GM12873 (cell line): Measurements from ENCODE around the gene KRT37.

Source experiments
- TF ChIP-seq, protein P1 (sequence below): IDR thresholded peaks from 2 replicates; pipeline ENCODE4 v1.5.1; 2012; ENCODE audit warnings: low read depth, mild to moderate bottlenecking, moderate library complexity, low read length, control low read depth; ENCODE audit not compliant: insufficient read depth; ENCODE audit errors: missing control alignments

The KRT37 gene

DNA sequence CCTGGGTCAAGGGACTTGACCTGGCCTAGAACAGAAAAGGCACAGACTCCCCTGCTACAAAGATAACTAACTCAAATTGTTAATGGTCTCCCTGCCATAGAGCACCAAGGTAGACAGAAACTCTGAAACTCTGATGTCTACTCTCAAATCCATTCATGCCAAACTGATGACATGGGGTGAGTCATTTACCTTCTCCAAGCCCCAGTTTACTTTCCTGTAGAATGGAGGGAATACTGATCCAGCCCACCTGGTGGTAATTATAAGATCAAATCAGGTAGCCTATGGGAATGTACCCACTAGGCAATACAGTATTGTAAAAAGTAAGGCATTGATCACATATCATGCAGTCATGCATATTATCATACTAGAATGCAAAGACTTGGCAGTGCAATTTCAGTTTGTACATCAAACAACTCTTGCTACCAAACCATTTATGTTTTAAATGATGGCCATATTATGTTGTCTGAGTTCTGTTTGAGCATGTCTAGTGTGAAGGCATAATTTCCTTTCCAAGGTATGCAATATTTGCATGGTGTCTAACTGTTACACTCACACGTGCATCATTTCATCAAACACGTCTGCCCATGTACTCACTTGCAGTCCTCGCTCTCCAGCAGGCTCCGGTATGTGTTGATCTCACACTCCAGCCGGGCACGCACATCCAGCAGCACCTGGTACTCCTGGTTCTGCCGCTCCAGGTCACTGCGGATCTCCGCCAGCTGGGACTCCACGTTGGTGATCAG, 30.0 kb downstream of the KRT37 start:
- TF ChIP-seq, protein P1, sequence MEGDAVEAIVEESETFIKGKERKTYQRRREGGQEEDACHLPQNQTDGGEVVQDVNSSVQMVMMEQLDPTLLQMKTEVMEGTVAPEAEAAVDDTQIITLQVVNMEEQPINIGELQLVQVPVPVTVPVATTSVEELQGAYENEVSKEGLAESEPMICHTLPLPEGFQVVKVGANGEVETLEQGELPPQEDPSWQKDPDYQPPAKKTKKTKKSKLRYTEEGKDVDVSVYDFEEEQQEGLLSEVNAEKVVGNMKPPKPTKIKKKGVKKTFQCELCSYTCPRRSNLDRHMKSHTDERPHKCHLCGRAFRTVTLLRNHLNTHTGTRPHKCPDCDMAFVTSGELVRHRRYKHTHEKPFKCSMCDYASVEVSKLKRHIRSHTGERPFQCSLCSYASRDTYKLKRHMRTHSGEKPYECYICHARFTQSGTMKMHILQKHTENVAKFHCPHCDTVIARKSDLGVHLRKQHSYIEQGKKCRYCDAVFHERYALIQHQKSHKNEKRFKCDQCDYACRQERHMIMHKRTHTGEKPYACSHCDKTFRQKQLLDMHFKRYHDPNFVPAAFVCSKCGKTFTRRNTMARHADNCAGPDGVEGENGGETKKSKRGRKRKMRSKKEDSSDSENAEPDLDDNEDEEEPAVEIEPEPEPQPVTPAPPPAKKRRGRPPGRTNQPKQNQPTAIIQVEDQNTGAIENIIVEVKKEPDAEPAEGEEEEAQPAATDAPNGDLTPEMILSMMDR, result no peak

DNA sequence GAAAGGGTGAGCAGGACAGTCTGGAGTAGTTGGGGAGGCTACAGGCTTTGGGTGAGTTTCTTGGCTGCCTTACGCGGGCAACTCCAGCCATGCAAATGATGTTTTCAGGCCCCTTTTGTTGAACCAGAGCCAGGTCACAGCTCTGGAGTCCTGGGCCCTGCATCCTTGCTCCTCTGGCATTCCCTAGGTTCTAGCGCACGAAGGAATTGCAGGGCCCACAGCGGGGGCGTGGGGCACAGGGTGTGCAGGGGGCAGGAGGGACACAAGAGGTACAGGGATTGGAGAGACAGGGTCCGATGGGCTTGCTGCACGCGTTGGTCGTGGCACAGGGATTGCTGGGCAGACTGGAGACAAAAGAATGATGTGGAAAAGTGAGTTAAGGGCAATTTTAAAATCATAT, 30.6 kb downstream of the KRT37 start:
- TF ChIP-seq, protein P1, result no peak

DNA sequence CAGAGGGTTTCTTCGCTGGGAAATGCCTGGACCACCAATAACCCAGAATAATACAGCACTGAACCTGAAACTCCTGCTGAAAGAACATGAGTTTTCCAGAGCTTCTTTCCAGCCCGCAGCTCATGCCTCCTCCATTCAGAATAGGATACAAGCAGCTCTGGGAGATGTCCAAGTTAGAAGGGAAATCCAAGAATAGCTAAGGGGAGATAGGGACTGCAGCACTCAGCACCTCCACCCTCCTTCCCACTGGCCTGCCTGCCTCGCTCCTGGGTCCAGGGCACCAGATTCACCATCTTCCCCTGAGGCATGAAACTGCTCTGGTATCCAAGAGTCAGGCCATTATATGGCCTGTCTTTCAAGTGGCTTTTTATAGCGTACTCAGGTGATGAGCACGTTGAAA, 31.1 kb downstream of the KRT37 start:
- TF ChIP-seq, protein P1, result no peak

DNA sequence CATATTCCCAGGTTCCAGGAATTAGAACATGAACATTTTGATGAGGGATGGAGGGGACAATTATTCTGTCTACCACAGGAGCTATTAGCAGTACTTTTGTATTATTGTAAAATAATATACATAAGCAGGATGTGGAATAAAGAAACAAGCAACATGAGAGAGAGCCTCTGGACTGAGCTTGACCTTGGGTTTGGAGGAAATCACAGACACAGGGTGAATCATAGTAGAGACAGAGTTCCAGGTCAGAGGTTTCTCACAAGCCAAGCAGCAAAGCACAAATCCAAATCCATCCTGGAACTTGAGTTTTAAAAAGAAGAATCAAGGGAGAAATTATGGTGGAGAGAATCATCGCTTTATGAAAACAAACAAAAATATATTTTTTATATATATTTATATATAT, 32.1 kb downstream of the KRT37 start:
- TF ChIP-seq, protein P1, result no peak

DNA sequence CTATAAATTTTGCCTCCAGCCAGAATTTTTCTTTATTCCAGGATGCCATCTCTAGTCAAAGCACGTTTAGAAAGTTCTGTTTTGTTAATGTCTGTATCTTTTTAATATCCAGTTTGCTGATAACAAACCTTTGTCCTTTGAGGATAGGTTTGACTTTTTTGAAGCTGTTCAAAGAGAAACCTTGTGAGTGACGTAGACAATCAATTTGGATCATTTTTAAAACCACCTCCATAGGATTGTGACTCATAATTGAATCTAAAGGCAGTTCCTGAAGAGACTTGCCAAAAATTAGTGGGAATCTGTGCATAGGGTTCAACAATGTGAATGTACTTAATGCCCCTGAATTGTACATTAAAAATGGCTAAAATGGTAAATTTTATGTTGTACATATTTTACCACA, 32.9 kb downstream of the KRT37 start:
- TF ChIP-seq, protein P1, result no peak

DNA sequence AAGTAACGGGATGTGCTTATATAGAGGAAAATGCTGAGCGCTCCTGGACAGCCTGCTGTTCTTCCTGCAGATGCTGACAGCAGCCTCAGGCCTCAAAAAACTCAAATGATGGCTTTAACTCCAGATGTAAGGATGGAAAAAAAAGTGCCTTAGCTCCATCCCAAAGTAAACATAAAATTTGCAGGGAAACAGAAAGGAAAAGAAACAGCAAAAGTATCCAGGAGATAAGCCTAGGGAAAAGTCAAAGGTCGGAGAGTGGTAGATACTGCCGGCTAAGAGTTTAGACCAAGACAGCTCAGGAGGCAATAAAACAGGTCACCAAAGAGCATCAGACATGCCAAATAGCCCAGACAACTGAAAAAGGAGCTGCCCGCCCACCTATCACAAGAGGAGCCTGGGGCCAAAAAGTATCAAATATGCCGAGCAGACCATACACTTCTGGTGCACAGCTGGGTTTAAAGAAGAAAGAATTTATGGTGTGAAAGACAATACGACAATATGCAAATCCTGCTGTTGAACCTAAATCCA, 33.9 kb downstream of the KRT37 start:
- TF ChIP-seq, protein P1, result no peak

DNA sequence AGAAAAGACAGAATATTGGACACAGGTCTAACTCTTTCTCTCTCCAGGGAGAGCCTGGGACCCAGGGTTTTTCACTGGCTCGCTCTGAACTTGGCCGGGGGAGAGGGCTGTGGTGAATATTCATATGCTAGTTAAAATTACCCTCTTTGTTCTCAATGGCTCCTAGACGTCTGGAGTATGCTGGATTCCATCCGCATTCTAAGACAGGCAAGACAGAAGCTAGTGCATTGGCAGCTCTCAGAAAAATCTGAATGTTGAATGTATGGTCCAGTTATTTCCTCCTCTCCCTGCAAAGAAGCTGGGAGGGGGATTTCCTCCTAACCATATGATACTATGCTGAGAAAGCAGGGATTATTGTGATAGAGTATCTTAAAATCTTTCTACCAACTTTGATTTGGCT, 36.7 kb downstream of the KRT37 start:
- TF ChIP-seq, protein P1, result no peak
